Measurements from ENCODE around the gene PTPRR.

- TF ChIP-seq CTCF (conservative IDR thresholded peaks at IDR 0.05 in 1 of 2, IDR thresholded peaks at IDR 0.05 in 1 of 2; ENCODE audit: low read depth in 1 of 2, low read length in 2 of 2): no peak
- TF ChIP-seq EZH2 (IDR thresholded peaks at IDR 0.05; ENCODE audit: low read length, missing control alignments): no peak
Measured at GRCh38 chr12:70627677-70628076, 292.9 kb downstream of the PTPRR start.

Measured in fibroblast of lung (primary cell).